GM19351 (cell line): ENCODE results near the gene OR4Q2.
"Not testable (repeated sequence)": the region's sequence is repeated elsewhere in the genome, so short reads cannot be mapped to it uniquely, and the experiment has no call there.

Experiments used
- ATAC-seq: cut with Tn5 transposase; IDR thresholded peaks from one replicate; pipeline ENCODE4 v1.9.1; 2021; ENCODE audit warnings: mild to moderate bottlenecking, moderate library complexity; ENCODE audit not compliant: unreplicated experiment

Gene OR4Q2

DNA sequence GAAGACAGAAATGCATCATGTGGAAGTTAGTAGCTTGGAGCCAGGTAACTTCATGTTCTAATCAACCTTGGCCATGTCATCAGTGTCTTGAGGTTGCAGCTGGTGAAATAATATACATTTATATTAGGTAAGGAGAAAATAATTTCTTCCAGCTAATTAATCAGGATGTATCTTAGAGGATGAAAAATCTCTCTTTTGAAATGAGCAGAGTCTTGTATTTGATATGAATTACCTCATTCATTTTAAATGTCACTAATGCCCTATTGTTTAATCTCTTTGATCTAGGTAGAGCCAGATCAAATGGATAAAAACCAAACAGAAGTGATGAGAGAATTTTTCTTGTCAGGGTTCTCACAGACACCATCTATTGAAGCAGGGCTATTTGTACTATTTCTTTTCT, at the start of gene OR4Q2:
Gene OR4Q2 (plus strand): TSS at position 301 of the 400 bp plus-strand sequence.
- no peak for ATAC-seq

DNA sequence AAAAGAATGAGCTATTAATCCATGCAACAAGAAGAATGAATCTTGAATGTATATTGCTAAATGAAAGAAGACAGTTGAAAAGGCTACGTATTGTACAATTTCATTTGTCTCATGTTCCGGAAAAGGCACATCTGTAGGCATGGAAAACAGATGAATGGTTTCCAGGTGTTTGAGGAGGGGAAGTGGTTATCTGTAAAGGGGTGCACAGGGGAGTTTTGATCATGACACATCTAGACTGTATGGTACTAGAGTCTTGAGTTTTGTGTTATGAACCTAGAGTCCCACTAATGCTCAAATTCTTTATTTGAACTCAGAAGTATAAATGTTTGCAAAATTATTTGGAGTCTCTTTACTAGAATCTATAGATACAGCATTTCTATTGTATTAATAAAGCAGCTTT, 32.2 kb upstream of the OR4Q2 start:
- not testable (repeated sequence) for ATAC-seq

DNA sequence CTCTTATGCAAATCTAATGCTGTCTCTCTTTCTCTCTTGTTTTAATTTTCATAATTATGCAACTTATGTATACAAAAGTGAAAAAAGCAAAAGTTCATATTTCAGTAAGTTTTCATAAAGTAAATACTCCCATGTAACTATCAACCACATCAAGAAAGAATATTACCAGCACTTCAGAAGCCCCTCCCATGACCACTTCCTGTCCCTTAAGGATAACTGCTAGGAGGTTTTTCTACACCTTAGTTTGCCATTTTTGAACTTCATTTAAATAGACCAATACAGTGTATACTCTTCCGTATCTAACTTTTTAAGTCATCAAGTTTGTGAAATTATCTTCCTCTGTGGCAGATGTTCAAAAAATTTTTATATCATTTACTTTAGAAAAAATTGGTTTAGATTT, 27.1 kb upstream of the OR4Q2 start:
- ATAC-seq: no peak

DNA sequence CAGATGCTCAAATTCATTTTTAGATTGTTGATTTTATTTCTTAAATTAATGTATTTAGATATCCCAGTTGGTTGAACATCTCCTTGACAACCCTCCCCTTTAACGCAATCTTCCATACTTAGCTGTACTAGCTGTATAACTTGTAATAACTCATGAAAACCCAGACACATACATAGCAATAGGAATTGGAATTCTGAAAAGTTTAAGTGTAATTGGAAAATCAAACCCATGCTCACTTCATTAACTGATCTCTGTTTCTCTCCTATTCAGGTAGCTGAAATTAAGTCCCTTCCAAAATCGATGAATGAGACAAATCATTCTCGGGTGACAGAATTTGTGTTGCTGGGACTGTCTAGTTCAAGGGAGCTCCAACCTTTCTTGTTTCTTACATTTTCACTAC, 26.7 kb upstream of the OR4Q2 start, which contains the start of gene OR4K15:
Gene OR4K15 (plus strand): TSS at position 301 of the 400 bp plus-strand sequence. CDS start 0 bp downstream, at position 301.
- no peak for ATAC-seq

DNA sequence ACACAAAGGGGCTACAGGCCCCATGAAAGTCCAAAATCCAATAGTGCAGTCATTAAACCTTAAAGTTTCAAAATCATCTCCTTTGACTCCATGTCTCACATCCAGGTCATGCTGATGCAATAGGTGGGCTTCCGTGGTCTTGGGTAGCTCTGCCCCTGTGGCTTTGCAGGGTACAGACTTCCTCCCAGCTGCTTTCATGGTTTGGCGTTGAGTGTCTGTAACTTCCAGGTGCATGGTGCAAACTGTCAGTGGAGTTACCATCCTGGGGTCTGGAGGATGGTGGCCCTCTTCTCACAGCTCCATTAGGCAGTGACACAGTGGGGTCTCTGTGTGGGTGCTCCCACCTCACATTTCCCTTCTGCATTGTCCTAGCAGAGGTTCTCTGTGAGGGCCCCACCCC, 8.5 kb upstream of the OR4Q2 start:
- ATAC-seq: no peak

DNA sequence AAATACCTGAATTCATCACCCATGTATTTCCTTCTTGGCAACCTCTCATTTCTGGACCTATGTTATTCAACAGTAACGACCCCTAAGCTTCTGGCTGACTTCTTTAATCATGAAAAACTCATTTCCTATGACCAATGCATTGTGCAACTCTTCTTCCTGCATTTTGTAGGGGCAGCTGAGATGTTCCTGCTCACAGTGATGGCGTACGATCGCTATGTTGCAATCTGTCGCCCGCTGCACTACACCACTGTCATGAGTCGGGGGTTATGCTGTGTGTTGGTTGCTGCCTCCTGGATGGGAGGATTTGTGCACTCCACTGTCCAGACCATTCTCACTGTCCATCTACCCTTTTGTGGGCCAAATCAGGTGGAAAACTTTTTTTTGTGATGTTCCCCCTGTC, 356 bp downstream of the OR4Q2 start:
- ATAC-seq: no peak

DNA sequence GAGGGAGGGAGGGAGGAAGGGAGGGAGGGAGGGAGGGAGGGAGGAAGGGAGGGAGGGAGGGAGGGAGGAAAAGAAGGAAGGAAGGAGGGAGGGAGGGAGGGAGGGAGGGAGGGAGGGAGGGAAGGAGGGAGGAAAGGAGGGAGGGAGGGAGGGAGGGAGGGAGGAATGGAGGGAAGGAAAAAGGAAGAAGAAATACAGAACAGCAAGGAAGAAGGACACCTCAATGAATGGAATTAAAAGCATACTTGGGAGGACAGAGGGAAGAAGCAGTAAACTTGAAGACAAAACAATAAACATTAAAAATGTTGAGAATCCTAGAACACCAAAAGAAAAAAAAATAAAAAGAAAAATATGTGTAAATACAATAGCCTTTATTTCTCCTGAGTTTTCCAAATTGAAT, 6.2 kb downstream of the OR4Q2 start:
- no peak for ATAC-seq

DNA sequence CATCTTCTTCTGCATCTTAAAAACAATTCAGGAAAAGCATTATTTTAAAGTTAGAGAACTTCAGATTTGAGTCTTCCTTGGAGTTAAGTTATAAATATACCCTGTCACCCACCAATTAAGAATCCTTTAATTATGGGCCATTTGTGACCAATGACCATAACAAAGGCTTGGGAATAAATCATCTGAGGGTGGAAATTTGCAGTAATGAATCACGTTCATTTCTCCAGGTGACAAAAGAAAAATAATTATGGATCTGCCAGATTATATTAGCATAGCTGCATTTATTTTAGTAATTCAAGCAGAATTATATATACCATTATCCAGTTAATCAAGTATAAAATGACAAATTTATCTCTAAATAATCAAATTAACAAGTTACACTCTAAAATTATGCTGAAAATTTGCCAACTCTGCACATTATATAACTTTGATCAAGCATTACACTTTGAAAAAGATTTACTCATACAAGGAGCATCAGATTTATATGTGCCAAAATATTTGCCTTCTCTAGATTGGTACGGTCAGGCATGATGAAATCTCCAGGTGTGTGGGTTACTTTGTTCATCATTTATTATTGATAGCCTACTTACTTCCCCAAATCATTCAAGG, 17.4 kb downstream of the OR4Q2 start, which contains the start of gene OR4K14:
Gene OR4K14 (minus strand): TSS at position 51 of the 609 bp plus-strand sequence. CDS start 4,114 bp downstream, outside the sequence.
- ATAC-seq: no peak

DNA sequence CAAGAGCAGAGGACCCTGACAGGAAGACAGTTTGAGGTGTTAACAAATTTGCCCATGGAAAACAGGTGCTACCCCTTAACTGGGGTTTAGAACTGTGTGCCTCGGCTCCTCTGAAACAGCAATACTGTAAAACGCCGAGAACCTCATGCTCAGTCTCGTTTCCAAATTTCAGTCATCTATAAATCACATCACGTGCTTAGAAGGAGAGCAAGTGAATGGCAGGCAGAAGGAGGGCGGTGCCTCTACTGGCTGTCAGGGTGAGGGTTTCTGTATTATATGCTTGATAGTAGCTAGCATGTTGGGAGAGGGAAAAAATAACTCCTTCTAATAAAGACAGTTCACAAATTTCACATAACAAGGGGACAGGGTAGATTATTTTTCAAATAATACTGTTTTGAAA, 29.1 kb downstream of the OR4Q2 start:
- no peak for ATAC-seq

DNA sequence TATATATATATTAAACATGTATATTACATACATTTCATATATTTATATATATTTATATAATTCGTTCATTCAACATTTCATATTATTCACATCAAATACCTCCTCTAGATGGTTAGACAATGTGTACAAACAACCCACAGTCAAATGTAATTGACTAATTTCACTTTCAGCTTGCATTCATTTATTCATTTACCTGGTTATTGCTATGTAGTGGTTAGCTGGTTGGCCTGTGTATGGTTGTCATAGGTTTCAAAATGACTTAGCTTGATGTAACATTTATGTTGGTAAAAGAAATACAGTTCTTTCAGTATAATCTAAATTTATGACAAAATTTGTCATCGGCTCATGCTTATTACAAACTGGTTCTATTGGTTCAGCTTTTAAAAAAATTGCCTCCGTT, 33.5 kb downstream of the OR4Q2 start:
- no peak for ATAC-seq

DNA sequence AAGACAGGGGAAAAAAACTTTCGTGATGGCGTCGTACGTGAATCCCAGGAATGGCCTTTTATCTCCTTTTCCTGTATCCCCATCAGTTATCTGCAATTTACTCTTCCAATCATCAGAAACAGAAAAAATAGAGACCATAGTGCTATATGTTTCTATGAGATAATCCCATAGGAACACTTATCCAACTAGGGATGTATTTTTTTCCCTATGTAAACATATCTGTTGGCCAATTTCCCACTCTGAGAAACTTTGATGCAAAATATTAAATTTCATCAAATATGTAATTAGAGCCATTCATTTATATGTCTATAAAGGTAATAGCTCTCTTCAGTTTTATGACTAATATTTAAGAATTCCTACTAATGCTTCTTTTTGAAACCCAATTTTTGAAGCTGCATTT, 34.0 kb downstream of the OR4Q2 start, which contains the start of gene OR4K13:
Gene OR4K13 (minus strand): TSS at position 101 of the 400 bp plus-strand sequence. CDS start 1,280 bp downstream, outside the sequence.
- no peak for ATAC-seq

DNA sequence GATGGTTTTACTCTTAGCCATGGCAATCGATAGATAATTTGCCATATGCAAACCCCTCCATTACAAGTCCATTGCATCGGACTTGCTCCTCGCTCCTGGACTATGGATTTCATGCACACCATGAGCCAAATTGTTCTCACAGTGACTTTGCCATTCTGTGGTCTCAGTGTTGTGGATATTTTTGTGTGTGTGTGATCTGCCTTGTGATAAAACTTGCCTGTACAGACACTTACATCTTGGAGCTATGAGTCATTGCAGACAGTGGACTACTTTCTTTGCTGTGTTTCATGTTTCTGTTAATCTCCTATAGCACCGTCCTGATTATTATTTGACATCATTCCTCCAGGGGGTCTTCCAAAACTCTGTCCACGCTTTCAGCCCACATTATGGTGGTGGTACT, 42.3 kb downstream of the OR4Q2 start:
- no peak for ATAC-seq

DNA sequence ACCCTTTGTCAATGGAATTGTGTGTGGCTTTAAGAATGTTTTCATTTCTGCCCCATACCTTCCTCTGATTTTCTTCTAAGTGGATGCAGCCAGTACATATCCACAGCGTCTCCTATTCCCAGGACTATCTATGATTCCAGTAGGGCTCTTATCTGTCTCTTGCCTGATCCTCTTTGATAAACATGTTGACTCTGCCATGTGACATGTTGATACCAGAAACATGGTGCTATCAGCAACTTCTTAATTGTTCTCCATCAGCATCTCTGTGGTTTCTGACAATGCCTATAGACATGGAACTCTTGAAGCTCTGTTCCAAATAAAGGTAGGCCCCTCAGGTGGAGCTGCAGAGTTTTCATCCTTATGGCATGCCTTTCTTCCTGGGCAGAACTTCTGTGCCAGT, 46.2 kb downstream of the OR4Q2 start:
- no peak for ATAC-seq
